ENCODE measurements around the gene SALL2. TPM values are rescaled to one million over a fixed set of nuclear protein-coding genes. Genes with fewer than 3 reads are reported as not detected.

SALL2 gene
- total and polyA plus RNA-seq, 5 experiments from 2014 or later = 2.5 to 6.7 (median 3.8) TPM

DNA sequence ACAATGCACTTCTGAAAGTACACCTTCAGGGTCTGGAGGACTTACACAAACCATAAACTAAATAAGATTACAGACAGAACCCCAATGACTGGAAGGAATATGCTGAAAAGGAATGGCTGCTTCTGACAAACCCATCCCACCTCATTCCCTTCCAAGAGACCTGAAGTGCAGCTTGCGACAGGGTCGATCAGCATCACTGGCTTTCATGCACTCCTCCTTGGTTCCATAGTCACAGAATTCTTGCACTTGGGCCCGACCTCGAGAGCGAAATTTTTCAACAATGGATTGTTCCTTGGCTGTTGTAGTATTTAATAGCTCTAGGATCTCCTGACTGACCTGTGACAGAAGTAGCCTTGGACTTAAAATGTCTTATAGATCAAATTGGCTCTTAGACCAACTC, 24.6 kb downstream of the SALL2 start:
- H3K36me3 Mint-ChIP-seq = peaks cover 0 to 81% (median 9%) of the 10 kb centered on the region in 3 donors
- no peak overlapping the region for H3K4me3 Mint-ChIP-seq
- H3K9me3 Mint-ChIP-seq = no peaks in the 10 kb centered on the region
- POLR2A ChIA-PET = interaction anchor here (0.7 kb wide), 1 partner anchor 22 kb away, joined by 4 read pairs; no protein-coding TSS in a partner anchor
- H3K27ac Mint-ChIP-seq = peak overlapping the region in 1 of 10 donors; percentile 5
- H3K27me3 Mint-ChIP-seq = no peaks in the 10 kb centered on the region
- H3K4me1 Mint-ChIP-seq = peaks cover 14 to 40% (median 37%) of the 10 kb centered on the region in 4 donors
- ATAC-seq (no peak), DNase-seq (no peak)

DNA sequence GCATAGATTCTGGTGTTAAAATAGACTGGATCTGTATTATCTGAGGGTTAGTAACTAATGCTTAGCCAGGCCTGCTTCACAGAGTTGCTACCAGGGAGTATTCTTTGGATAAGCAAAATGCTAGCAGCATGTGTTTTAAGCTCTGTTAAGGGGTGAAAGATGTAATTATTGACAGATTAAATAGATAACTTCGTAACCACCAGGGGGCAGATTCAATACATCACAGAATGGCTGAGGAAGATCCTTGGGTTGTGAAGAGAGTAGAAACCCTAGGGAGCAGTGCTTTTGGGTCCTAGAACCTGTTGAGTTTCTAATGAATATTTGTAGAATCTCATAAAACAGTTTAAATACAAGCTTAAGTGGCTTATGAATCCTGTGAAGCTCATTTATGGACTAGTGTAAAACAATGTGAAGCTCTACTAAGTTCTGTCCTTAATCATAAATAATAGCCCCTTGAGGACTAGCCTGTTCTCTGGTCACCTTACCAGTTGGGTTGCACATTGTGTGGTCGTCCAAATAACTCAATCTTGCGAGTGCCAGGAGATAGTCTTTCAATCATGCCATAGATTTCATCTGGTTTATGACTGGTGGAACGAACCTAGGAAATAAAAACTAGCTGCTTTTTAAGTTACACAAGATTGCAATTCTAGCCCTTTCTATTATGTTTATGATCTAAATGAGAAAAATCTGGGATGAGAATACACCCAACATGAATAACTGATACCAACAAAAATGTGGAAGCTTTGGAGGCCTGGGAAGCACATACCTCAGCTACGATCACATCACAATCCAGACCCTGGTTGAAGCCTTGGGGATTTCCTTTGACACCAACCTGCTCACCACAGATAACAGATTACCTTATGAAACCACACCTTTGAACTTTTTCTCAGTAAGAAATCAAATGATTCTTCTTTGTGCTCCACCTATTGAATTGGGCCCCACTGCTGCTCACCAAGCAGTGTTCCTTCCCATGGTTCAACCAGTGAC, 27.3 kb downstream of the SALL2 start:
- Mint-ChIP-seq H3K36me3 (peaks cover 0 to 96% (median 18%) of the 10 kb centered on the region in 3 donors), H3K27ac (peak overlapping the region; percentile 7 to 93 (median 81)), H3K27me3 (no peaks in the 10 kb centered on the region), H3K9me3 (no peaks in the 10 kb centered on the region), H3K4me1 (peaks cover 13 to 31% (median 24%) of the 10 kb centered on the region in 4 donors), H3K4me3 (peak overlapping the region in 3 of 10 donors; percentile 8 to 36 (median 26))
- ATAC-seq = peak; percentile 78 to 84
- POLR2A ChIA-PET = interaction anchor here (0.5 to 1.6 kb wide), 7 partner anchors 12 to 1696 kb away, joined by 3 to 5 read pairs (median 4); partner anchors contain the start of genes CHD8, METTL3 and SALL2
- peak in 5 of 10 donors; percentile 35 to 70 (median 63) for DNase-seq

DNA sequence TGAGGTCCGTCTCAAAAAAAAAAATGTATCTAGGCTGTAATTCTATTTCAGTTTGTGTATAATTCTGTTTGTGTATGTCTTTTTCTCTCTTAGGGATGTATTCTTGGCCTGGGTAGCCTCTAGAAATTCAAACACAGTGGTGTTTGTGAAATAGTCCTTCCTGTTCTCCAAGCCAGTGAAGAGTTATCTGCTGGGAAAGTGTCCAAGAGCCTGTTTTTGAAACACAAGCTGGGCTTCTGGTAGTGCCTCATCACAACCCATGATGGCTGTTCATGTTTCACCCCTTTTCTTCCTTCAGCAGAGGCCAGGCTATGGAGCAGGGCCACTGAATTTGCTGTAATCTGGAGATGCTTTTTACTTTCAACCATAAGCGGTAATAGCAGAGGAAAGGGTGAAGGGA, 29.7 kb downstream of the SALL2 start:
- POLR2A ChIA-PET = interaction anchor here (0.5 to 0.7 kb wide), 2 partner anchors 39 to 61 kb away, joined by 3 read pairs; no protein-coding TSS in a partner anchor
- no peaks in the 10 kb centered on the region for H3K9me3 Mint-ChIP-seq
- H3K27ac Mint-ChIP-seq = peak overlapping the region in 3 of 10 donors; percentile 15 to 49 (median 35)
- no peak overlapping the region for H3K4me3 Mint-ChIP-seq
- DNase-seq = no peak
- ATAC-seq = no peak
- H3K4me1 Mint-ChIP-seq = peaks cover 15 to 26% (median 19%) of the 10 kb centered on the region in 4 donors
- H3K36me3 Mint-ChIP-seq = peaks cover 0 to 94% (median 24%) of the 10 kb centered on the region in 3 donors
- no peaks in the 10 kb centered on the region for H3K27me3 Mint-ChIP-seq

DNA sequence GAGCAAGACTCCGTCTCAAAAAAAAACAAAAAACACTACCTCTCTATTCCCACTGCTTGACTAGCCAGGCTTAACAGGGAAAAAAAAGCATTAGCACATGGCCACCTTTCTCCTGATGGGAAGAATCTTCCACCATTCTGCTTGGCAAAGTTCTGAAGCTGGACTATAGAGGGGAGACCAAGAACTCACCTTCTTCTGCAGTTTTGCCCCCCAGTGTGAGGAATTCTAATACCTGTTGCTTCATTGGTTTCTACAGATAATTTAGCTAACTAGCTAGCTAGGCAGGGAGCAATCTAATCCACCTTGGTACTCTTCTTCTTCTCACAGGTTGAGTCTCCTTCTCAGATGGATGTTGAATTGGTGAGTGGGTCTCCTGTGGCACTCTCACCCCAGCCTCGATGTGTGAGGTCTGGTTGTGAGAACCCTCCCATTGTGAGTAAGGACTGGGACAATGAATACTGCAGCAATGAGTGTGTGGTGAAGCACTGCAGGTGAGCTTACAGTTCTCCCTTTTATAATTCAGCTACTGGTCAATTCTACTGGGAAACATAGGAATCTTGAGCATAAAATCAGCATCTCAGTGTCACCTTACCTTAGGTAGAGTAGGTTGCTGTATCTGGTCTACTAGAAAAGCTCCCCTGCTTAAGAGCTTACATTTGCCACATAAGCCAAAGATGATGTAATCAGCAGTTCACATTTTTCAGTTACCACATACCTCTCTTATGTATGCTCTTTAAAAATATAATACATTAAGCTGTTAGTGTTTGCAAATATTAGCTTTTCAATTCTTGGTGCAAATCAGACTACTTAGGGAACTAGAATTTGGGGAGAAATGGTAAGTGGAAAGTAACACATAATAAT, 31.0 kb downstream of the SALL2 start:
- Mint-ChIP-seq H3K27me3 (no peaks in the 10 kb centered on the region), H3K27ac (peak overlapping the region in 3 of 10 donors; percentile 11 to 36 (median 24)), H3K4me3 (no peak overlapping the region), H3K9me3 (no peaks in the 10 kb centered on the region), H3K4me1 (peaks cover 11 to 19% (median 17%) of the 10 kb centered on the region in 4 donors), H3K36me3 (peaks cover 0 to 93% (median 28%) of the 10 kb centered on the region in 3 donors)
- POLR2A ChIA-PET = no interaction called here
- DNase-seq = no peak
- ATAC-seq = no peak

DNA sequence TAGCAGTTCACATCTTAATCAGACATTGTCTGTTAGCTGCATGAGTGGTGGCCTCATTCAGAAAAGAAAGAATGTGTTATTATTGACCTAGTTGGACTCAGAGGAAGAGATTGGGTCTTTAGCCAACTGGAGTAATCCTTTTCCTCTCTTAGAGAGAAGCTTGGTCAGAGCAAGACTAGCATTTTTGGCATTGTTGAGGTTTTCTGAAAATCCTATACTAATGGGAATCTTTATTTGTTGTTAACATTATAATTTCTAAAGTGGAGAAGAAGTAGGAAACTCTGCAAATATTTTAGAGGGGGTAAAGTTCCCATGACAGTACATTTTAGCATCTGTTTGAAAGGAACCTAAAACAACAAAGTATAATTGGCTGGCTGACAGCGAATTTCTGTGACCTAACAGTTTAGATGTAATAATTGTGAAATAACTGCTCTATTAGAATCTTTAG, 39.5 kb downstream of the SALL2 start:
- POLR2A ChIA-PET = no interaction called here
- Mint-ChIP-seq H3K27me3 (no peaks in the 10 kb centered on the region), H3K4me3 (no peak overlapping the region), H3K27ac (peak overlapping the region in 1 of 10 donors; percentile 19), H3K4me1 (peaks cover 0 to 12% (median 4%) of the 10 kb centered on the region in 4 donors), H3K9me3 (no peaks in the 10 kb centered on the region), H3K36me3 (peaks cover 5 to 65% (median 11%) of the 10 kb centered on the region in 3 donors)
- DNase-seq (no peak), ATAC-seq (no peak)

DNA sequence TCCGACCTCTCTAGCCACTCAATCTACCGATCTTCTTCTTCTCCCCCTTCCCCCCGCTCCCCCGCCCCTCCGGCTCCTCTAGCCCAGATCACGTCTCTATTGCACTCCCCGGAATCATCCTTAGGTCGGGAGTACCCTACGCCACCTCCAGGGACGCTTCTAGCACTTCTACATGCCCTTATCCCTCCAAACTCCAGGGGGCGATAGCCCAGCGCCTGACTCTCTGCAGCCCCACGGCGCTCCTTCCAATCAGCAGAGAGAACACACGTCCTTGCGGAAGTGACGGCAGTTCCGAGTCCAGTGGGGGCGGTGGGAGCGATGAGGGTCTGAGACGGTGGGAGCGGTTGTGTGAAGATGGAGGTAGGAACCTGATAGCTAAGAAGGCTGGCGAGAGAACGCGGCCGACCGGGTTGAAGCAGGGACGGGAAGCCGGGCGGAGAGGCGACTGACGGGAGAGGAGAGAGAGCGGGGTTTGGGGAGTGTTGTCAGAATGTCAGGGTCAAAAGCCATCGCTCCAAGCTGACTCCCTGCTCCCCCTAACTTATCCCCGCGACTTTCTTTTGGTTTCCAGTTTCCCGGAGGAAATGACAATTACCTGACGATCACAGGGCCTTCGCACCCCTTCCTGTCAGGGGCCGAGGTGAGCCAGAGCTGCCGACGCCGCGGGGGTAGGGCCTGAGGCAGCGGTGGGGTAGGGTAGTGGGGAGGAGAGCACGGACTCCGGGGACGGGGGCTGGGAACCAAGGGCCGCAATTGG, 49.0 kb downstream of the SALL2 start, which contains the start of the genes RAB2B and TOX4:
TSS of gene RAB2B (minus strand) at position 35 of the 757 bp plus-strand sequence. CDS start 87 bp downstream, outside the sequence.
TSS of gene TOX4 (plus strand) at position 271 of the 757 bp plus-strand sequence. CDS start at position 355, 84 bp downstream.
- POLR2A ChIA-PET = interaction anchor here (0.5 to 3.5 kb wide), 13 partner anchors 11 to 1735 kb away, joined by 3 to 42 read pairs (median 4); partner anchors contain the start of genes CHD8, METTL3, PIP4P1 and SALL2
- Mint-ChIP-seq H3K36me3 (peaks cover 0 to 49% (median 1%) of the 10 kb centered on the region in 3 donors), H3K27ac (peak within 1 kb of the TSS; percentile 97 to 100 (median 99)), H3K27me3 (no peaks in the 10 kb centered on the region), H3K9me3 (no peaks in the 10 kb centered on the region), H3K4me1 (peaks cover 13 to 51% (median 42%) of the 10 kb centered on the region in 4 donors), H3K4me3 (peak within 1 kb of the TSS; percentile 93 to 100 (median 100))
- ATAC-seq = peak; percentile 95 to 96
- DNase-seq = peak; percentile 79 to 99 (median 97)

DNA sequence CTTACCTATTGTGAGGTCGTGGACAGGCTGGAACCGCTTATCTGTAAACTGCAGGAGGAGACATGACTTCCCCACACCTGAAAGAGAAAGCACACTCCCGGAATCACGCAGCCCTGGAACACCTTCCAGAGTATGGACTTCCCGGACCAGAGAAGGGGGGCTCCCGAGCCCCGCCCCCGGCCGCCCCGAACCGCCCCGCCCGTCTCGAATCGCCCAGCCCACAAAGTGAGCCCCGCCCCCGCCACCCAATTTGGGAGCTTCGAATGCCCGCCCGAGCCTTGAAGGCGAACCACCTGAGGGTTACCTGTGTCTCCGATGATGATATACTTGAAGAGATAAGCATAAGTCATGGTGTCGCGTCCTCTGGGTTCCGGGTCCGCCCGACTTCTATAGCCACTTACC, 49.6 kb downstream of the SALL2 start:
- POLR2A ChIA-PET = interaction anchor here (0.6 to 3.5 kb wide), 11 partner anchors 10 to 1736 kb away, joined by 3 to 42 read pairs (median 5); partner anchors contain the start of genes CHD8, METTL3, PIP4P1 and SALL2
- Mint-ChIP-seq H3K36me3 (peaks cover 0 to 52% (median 1%) of the 10 kb centered on the region in 3 donors), H3K27ac (peak overlapping the region; percentile 97 to 100 (median 99)), H3K4me1 (peaks cover 13 to 50% (median 43%) of the 10 kb centered on the region in 4 donors), H3K9me3 (no peaks in the 10 kb centered on the region), H3K27me3 (no peaks in the 10 kb centered on the region), H3K4me3 (peak overlapping the region; percentile 93 to 100 (median 100))
- peak in 1 of 2 donors; percentile 59 for ATAC-seq
- DNase-seq = peak in 4 of 10 donors; percentile 74 to 91 (median 90)

DNA sequence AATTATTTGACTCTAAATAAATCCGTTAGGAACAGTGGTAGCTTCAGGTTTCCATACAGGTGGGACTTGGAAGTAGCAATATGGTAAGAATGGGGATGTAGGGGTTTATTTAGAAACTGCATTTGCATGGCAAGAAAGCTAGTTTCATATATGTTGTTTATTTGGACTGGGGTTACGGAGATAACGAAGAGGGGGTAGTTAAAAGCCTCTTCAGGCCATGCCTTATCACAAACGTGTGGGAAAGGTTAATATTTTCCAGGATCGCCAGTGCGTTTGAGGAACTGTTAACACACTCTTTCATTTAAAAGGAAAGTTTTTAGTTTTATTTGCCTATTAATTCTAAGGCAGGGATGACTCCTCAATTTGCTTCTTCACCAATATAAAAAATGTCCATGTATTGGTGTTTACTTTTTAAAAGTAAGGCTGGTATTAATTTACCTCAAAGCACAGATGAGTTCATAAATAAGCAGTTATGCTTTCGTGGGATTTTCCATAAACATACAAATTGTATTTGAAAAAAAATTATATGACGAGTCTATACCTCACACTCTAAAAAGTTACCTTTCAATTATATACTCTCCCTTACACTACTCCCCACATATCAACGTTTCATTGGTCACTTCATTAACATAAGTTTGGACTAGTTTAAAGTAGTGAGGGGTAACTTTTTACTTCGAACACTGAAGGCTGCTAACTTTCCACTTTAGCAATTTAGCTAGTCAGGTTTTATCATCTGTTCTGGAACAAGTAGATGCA, 50.2 kb downstream of the SALL2 start:
- ATAC-seq = no peak
- POLR2A ChIA-PET = interaction anchor here (0.6 to 3.5 kb wide), 10 partner anchors 10 to 1148 kb away, joined by 3 to 42 read pairs (median 6); partner anchors contain the start of genes CHD8, METTL3, PIP4P1 and SALL2
- DNase-seq = no peak
- Mint-ChIP-seq H3K36me3 (peaks cover 0 to 51% (median 1%) of the 10 kb centered on the region in 3 donors), H3K27me3 (no peaks in the 10 kb centered on the region), H3K27ac (peak overlapping the region in 9 of 10 donors; percentile 97 to 100 (median 99)), H3K4me1 (peaks cover 13 to 48% (median 42%) of the 10 kb centered on the region in 4 donors), H3K4me3 (peak overlapping the region; percentile 93 to 100 (median 100)), H3K9me3 (no peaks in the 10 kb centered on the region)

Data from naive thymus-derived CD8-positive, alpha-beta T cell (primary cell).